ENCODE measurements around the gene FHDC1. TPM values are rescaled to one million over a fixed set of nuclear protein-coding genes. Genes with fewer than 3 reads are reported as not detected.

Gene FHDC1
- total RNA-seq, 1 donor from 2014 or later = 25.7 TPM

DNA sequence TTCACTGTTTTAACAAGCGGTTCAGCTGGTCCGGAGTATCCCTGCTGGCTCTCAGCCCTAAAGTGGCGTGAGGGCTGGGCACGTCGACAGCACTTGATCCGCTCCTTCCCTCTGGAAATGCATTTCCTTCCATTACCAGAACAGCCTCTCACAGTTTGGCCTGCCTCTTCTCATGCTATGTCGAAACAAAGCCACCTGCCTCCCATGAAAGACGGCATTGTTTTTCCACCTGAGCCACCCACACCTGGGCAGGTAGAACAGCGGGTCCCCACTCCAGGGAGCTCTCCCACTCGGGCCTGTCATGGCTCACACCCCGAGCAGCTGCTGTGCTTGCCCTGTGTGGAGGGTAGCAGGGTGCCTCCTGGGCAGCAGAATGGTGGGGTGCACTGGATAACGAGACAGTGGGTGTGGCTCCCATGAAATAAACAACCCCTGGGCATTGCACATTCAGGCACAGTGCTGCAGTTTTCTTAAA lies 86.2 kb downstream of the FHDC1 start:
- H3K36me3 ChIP-seq = no peaks in the 10 kb centered on the region
- H3K4me3 ChIP-seq = no peak overlapping the region
- no peak overlapping the region for H3K27ac ChIP-seq
- ATAC-seq (peak; percentile 81), DNase-seq (peak; percentile 86)
- no peaks in the 10 kb centered on the region for H3K4me1 ChIP-seq
- H3K27me3 ChIP-seq = no peaks in the 10 kb centered on the region
- H3K9me3 ChIP-seq = no peaks in the 10 kb centered on the region
- TF ChIP-seq, protein P1, sequence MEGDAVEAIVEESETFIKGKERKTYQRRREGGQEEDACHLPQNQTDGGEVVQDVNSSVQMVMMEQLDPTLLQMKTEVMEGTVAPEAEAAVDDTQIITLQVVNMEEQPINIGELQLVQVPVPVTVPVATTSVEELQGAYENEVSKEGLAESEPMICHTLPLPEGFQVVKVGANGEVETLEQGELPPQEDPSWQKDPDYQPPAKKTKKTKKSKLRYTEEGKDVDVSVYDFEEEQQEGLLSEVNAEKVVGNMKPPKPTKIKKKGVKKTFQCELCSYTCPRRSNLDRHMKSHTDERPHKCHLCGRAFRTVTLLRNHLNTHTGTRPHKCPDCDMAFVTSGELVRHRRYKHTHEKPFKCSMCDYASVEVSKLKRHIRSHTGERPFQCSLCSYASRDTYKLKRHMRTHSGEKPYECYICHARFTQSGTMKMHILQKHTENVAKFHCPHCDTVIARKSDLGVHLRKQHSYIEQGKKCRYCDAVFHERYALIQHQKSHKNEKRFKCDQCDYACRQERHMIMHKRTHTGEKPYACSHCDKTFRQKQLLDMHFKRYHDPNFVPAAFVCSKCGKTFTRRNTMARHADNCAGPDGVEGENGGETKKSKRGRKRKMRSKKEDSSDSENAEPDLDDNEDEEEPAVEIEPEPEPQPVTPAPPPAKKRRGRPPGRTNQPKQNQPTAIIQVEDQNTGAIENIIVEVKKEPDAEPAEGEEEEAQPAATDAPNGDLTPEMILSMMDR (IDR thresholded peaks at IDR 0.05) = no peak
- intact Hi-C loops (cut with DNase I) = no loop called here

DNA sequence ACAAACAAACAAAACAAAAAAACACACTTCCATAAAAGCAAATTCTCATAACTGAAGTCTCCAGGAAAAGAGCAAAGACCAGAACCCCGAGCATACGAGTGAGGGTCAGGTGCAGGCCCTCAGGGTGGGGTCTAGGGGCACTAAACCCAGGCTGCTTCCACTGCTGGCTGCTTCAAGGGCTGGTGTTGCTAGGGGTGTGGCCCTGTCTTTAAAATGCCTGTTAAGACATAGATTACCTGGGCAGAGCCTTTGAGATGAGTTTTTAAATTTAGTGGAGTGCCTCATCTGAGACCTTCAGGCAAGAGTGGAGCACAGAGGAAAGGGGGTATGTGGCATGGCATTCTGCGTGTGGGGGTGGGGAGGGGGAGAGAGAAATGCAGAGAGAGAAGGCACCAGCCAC lies 87.0 kb downstream of the FHDC1 start:
- DNase-seq (no peak), ATAC-seq (no peak)
- TF ChIP-seq, protein P1 (IDR thresholded peaks at IDR 0.05) = no peak
- Histone ChIP-seq H3K4me3 (no peak overlapping the region), H3K27ac (no peak overlapping the region), H3K4me1 (no peaks in the 10 kb centered on the region), H3K36me3 (no peaks in the 10 kb centered on the region), H3K9me3 (no peaks in the 10 kb centered on the region), H3K27me3 (no peaks in the 10 kb centered on the region)
- intact Hi-C loops (cut with DNase I) = no loop called here

DNA sequence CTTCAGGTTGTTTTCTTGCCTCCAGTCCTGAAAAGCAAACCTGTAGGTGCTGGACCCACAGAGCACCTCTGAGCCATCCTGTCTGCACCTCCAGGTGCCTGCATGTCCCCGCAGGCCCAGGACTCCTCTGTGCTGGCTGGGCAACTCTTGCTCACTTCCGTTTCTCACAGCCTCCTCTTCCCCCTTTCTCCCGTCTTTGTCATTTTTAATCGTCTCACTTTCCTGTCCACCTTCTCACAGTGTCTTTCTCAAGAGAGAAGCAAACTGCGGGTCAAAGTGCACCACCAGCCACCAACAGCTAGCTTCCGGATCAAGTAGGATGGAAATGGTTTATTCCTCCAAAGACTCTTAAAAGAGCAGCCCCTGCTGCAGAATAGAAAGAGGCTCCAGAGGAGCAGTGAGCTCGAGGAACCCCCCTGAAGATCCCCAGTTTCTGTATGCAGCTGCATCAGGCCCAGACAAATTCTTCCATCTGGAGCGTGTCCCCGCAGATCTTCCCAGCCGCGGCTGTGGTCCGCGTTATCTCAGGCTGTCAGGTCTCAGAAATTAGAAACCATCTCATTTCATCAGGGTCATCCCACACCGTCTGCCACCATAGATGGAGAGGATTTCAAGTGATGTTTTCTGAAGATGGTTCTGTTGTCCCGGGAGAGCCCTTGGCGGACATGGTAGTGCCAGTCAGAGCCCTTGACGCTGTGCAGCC lies 87.7 kb downstream of the FHDC1 start:
- Histone ChIP-seq H3K4me1 (no peaks in the 10 kb centered on the region), H3K27me3 (no peaks in the 10 kb centered on the region), H3K27ac (no peak overlapping the region), H3K4me3 (no peak overlapping the region), H3K36me3 (no peaks in the 10 kb centered on the region), H3K9me3 (no peaks in the 10 kb centered on the region)
- DNase-seq (no peak), ATAC-seq (no peak)
- TF ChIP-seq, protein P1 (IDR thresholded peaks at IDR 0.05) = no peak
- intact Hi-C loops (cut with DNase I) = no loop called here

DNA sequence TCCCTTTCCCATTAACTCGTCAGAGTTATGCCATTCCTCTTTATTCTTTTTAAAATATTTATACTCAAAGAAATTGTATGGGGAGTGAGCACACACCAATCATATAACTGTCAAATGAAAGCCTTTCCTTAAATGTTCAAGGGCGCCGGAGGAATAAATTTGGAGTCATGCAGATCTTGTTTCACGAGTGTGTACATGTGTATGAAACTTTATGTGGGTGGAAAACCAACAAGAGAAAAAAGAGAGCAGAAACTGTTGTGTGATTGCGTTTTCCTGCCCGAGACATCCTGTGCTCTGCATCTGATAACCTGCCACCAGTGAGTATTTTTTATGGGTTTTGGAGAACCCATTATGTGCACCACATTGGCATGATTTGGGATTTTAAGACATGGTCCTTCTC lies 88.3 kb downstream of the FHDC1 start:
- Histone ChIP-seq H3K27ac (no peak overlapping the region), H3K4me1 (no peaks in the 10 kb centered on the region), H3K4me3 (no peak overlapping the region), H3K36me3 (no peaks in the 10 kb centered on the region), H3K9me3 (no peaks in the 10 kb centered on the region), H3K27me3 (no peaks in the 10 kb centered on the region)
- DNase-seq (no peak), ATAC-seq (no peak)
- TF ChIP-seq, protein P1 (IDR thresholded peaks at IDR 0.05) = no peak
- intact Hi-C loops (cut with DNase I) = no loop called here

DNA sequence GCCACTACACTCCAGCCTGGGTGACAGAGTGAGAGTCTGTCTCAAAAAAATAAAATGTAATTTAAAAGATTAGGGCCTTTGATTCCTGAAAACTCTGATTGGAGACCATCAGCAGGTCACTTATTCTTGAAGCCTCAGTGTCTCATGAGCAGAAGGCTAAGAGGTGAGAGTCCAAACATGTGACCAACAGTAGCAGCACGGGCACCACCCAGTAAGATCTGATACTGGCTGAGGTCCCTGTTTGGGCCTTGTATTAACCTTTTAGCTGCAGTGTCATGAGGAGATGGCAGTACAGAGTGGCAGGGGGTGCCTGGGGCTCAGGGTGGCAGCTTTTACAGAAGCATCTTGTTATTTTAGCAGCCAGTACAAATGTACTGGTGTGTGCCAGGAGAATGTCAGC lies 89.3 kb downstream of the FHDC1 start:
- Histone ChIP-seq H3K4me3 (no peak overlapping the region), H3K36me3 (no peaks in the 10 kb centered on the region), H3K27ac (no peak overlapping the region), H3K4me1 (no peaks in the 10 kb centered on the region), H3K9me3 (no peaks in the 10 kb centered on the region), H3K27me3 (no peaks in the 10 kb centered on the region)
- intact Hi-C loops (cut with DNase I) = no loop called here
- TF ChIP-seq, protein P1 (IDR thresholded peaks at IDR 0.05) = no peak
- ATAC-seq (no peak), DNase-seq (no peak)
